SU-DHL-6 (cell line): Measurements from ENCODE around the gene AMZ1.
"Not testable (repeated sequence)": the region's sequence is repeated elsewhere in the genome, so short reads cannot be mapped to it uniquely, and the experiment has no call there.

Source experiments
- H2AFZ ChIP-seq: fragments of 200-600 bp; sonication (generic); 2 replicates; pipeline ENCODE4 v1.6.1; 2014; ENCODE audit warnings: low read depth, mild to moderate bottlenecking, moderate library complexity, mixed read lengths, antibody characterized with exemption, low read length; ENCODE audit not compliant: severe bottlenecking
- H3F3A ChIP-seq: fragments of 200-600 bp; shearing (Covaris generic); 2 replicates; pipeline ENCODE4 v1.6.0; 2016; ENCODE audit warnings: antibody characterized with exemption, mild to moderate bottlenecking; ENCODE audit not compliant: insufficient read depth
- H3K27ac ChIP-seq: fragments of 200-600 bp; sonication (generic); 2 replicates; pipeline ENCODE4 v1.5.1; 2016; ENCODE audit warnings: low read depth, mild to moderate bottlenecking, low read length, moderate library complexity, mixed read lengths
- H3K27me3 ChIP-seq: fragments of 200-600 bp; sonication (generic), shearing (Covaris generic); 2 replicates; pipeline ENCODE4 v1.6.0; 2014; ENCODE audit warnings: mild to moderate bottlenecking, low read length
- H3K36me3 ChIP-seq: fragments of 200-600 bp; sonication (generic); 2 replicates; pipeline ENCODE4 v1.6.1; 2014; ENCODE audit warnings: mild to moderate bottlenecking, low read length, mixed read lengths
- H3K4me2 ChIP-seq: fragments of 300-600, 200-600 bp; shearing (Covaris generic), sonication (generic); 2 replicates; pipeline ENCODE4 v1.6.0; 2014; ENCODE audit warnings: low read length, low read depth, mild to moderate bottlenecking; ENCODE audit not compliant: poor library complexity, severe bottlenecking
- H3K4me3 ChIP-seq: fragments of 200-600 bp; sonication (generic); 2 replicates; pipeline ENCODE4 v1.5.1; 2014; ENCODE audit warnings: antibody characterized with exemption, low read length, mild to moderate bottlenecking, mixed read lengths; ENCODE audit not compliant: insufficient read depth, poor library complexity, severe bottlenecking
- H3K79me2 ChIP-seq: fragments of 200-600 bp; sonication (generic); 2 replicates; pipeline ENCODE4 v1.6.1; 2014; ENCODE audit warnings: mild to moderate bottlenecking, low read length, moderate library complexity; ENCODE audit not compliant: insufficient read depth
- H3K9ac ChIP-seq: fragments of 200-600 bp; sonication (generic); 2 replicates; pipeline ENCODE4 v1.7.0; 2014; ENCODE audit warnings: mild to moderate bottlenecking, low read length
- H3K9me2 ChIP-seq: fragments of 200-600 bp; sonication (generic); replicated peaks from 2 replicates; pipeline ENCODE4 v1.6.1; 2014; ENCODE audit warnings: low read length; ENCODE audit not compliant: insufficient read depth
- H3K9me3 ChIP-seq: fragments of 200-600 bp; sonication (generic); 2 replicates; pipeline ENCODE4 v1.6.1; 2014; ENCODE audit warnings: low read length, mixed read lengths; ENCODE audit not compliant: insufficient read depth
- H4K20me1 ChIP-seq: fragments of 200-600 bp; sonication (generic); 2 replicates; pipeline ENCODE4 v1.6.1; 2014; ENCODE audit warnings: low read depth, mild to moderate bottlenecking, antibody characterized with exemption, low read length, moderate library complexity, mixed read lengths
- CTCF ChIP-seq: fragments of 200-600 bp; sonication (generic); IDR thresholded peaks from one replicate; pipeline ENCODE4 v1.5.1; 2017; ENCODE audit warnings: antibody characterized with exemption, mild to moderate bottlenecking, low read length, moderate library complexity; ENCODE audit not compliant: insufficient read depth, poor library complexity, severe bottlenecking
- EZH2phosphoT487 ChIP-seq: fragments of 200-600 bp; sonication (generic), shearing (Covaris generic); conservative IDR thresholded peaks from 2 replicates; pipeline ENCODE4 v1.6.1; 2018; ENCODE audit warnings: mild to moderate bottlenecking, antibody characterized with exemption, low read length, moderate library complexity, mixed read lengths

Gene AMZ1

GRCh38 chr7:2673934-2674333, 14.1 kb upstream of the AMZ1 start:
- Histone ChIP-seq H3K27me3 (no peaks in the 10 kb centered on the region), H3K4me2 (no peak overlapping the region), H3K36me3 (no peaks in the 10 kb centered on the region), H3K79me2 (no peaks in the 10 kb centered on the region), H2AFZ (no peak overlapping the region), H3K9me3 (peaks cover 3% of the 10 kb centered on the region; the same call in 1 of the 2 replicates), H3K4me3 (no peak overlapping the region), H4K20me1 (no peaks in the 10 kb centered on the region), H3F3A (no peaks in the 10 kb centered on the region), H3K27ac (no peak overlapping the region), H3K9ac (no peak overlapping the region), H3K9me2 (no peaks in the 10 kb centered on the region)
- no peak for TF ChIP-seq EZH2phosphoT487
- no peak for TF ChIP-seq CTCF

- Histone ChIP-seq H3K4me2 (no peak overlapping the region), H3K79me2 (no peaks in the 10 kb centered on the region), H2AFZ (no peak overlapping the region), H3K27me3 (no peaks in the 10 kb centered on the region), H3K4me3 (no peak overlapping the region), H3K9me2 (no peaks in the 10 kb centered on the region), H3K27ac (no peak overlapping the region), H3K9ac (no peak overlapping the region), H3K36me3 (no peaks in the 10 kb centered on the region), H3F3A (no peaks in the 10 kb centered on the region), H3K9me3 (peaks cover 3% of the 10 kb centered on the region; the same call in 1 of the 2 replicates), H4K20me1 (no peaks in the 10 kb centered on the region)
- TF ChIP-seq CTCF (no peak), EZH2phosphoT487 (no peak)
Measured at GRCh38 chr7:2675256-2675764, 12.7 kb upstream of the AMZ1 start.

- H4K20me1 ChIP-seq, H3K4me3 ChIP-seq, H3K79me2 ChIP-seq, H3K9ac ChIP-seq, H3K27ac ChIP-seq, H3K36me3 ChIP-seq, H3K27me3 ChIP-seq, H3K9me3 ChIP-seq, H3F3A ChIP-seq, H2AFZ ChIP-seq, H3K4me2 ChIP-seq, H3K9me2 ChIP-seq: not testable (repeated sequence)
Measured at GRCh38 chr7:2676576-2676975, 11.4 kb upstream of the AMZ1 start.

GRCh38 chr7:2678454-2678853, 9.5 kb upstream of the AMZ1 start:
- H3K27me3 ChIP-seq, H3K9me3 ChIP-seq, H3F3A ChIP-seq, H3K27ac ChIP-seq, H3K79me2 ChIP-seq, H3K4me2 ChIP-seq, H3K9ac ChIP-seq, H4K20me1 ChIP-seq, H3K4me3 ChIP-seq, H3K36me3 ChIP-seq, H3K9me2 ChIP-seq, H2AFZ ChIP-seq: not testable (repeated sequence)

- H3F3A ChIP-seq, H2AFZ ChIP-seq: not testable (repeated sequence)
Measured at GRCh38 chr7:2679135-2680127, 8.6 kb upstream of the AMZ1 start.

More at GRCh38 chr7:2679135-2680127, 8.6 kb upstream of the AMZ1 start:
- H3K27me3 ChIP-seq, H3K9ac ChIP-seq, H3K4me2 ChIP-seq, H3K9me2 ChIP-seq, H4K20me1 ChIP-seq, H3K36me3 ChIP-seq, H3K27ac ChIP-seq, H3K4me3 ChIP-seq, H3K79me2 ChIP-seq, H3K9me3 ChIP-seq: not testable (repeated sequence)
